GM18907 (cell line): ENCODE results near the gene HOXA13.

ENCODE experiments used
- ATAC-seq: cut with Tn5 transposase; IDR thresholded peaks from one replicate; pipeline ENCODE4 v1.9.1; 2021; ENCODE audit warnings: mild to moderate bottlenecking, moderate library complexity; ENCODE audit not compliant: unreplicated experiment

Gene HOXA13

GRCh38 chr7:27208998-27209397 is 9.1 kb upstream of the HOXA13 start:
- ATAC-seq, result no peak

GRCh38 chr7:27207348-27207985 is 7.6 kb upstream of the HOXA13 start:
- no peak for ATAC-seq

- no peak for ATAC-seq
Observed at GRCh38 chr7:27205325-27206280, 5.7 kb upstream of the HOXA13 start.

- ATAC-seq, result no peak
Observed at GRCh38 chr7:27204851-27205322, 5.0 kb upstream of the HOXA13 start.

GRCh38 chr7:27203964-27204594 is 4.2 kb upstream of the HOXA13 start:
- ATAC-seq, result no peak

GRCh38 chr7:27203365-27203953 is 3.6 kb upstream of the HOXA13 start:
- no peak for ATAC-seq

- no peak for ATAC-seq
Observed at GRCh38 chr7:27202862-27203134, 2.9 kb upstream of the HOXA13 start.

- ATAC-seq, result no peak
Observed at GRCh38 chr7:27202018-27202861, 2.3 kb upstream of the HOXA13 start.

GRCh38 chr7:27201580-27202017 is 1.7 kb upstream of the HOXA13 start:
- no peak for ATAC-seq

- ATAC-seq, result no peak
Observed at GRCh38 chr7:27200761-27201579, 1.1 kb upstream of the HOXA13 start.

- no peak for ATAC-seq
Observed at GRCh38 chr7:27198871-27199801, 755 bp downstream of the HOXA13 start.

GRCh38 chr7:27198138-27198841 is 1.6 kb downstream of the HOXA13 start:
- ATAC-seq, result no peak

- no peak for ATAC-seq
Observed at GRCh38 chr7:27197137-27198042, 2.5 kb downstream of the HOXA13 start.

GRCh38 chr7:27196287-27196767 is 3.6 kb downstream of the HOXA13 start:
- ATAC-seq, result no peak

GRCh38 chr7:27194686-27195379 is 5.1 kb downstream of the HOXA13 start:
- no peak for ATAC-seq

- no peak for ATAC-seq
Observed at GRCh38 chr7:27194002-27194352, 5.9 kb downstream of the HOXA13 start.
